IPS DF 6.9 (cell line): ENCODE measurements around the gene SIPA1L2.

ENCODE experiments used
- DNase-seq: peaks from one replicate; pipeline ENCODE4 v3.0.0-alpha.2; 2013; ENCODE audit warnings: low read depth, low spot score
- H3K27ac ChIP-seq: one replicate; pipeline ENCODE4 v1.5.1; 2013; ENCODE audit warnings: low read length, control low read depth
- H3K27me3 ChIP-seq: 2 replicates; pipeline ENCODE4 v1.6.1; 2013; ENCODE audit warnings: mild to moderate bottlenecking, low read length; ENCODE audit not compliant: control insufficient read depth, insufficient read depth
- H3K36me3 ChIP-seq: 2 replicates; pipeline ENCODE4 v1.6.1; 2013; ENCODE audit warnings: low read length; ENCODE audit not compliant: control insufficient read depth, insufficient read depth
- H3K4me1 ChIP-seq: 2 replicates; pipeline ENCODE4 v1.6.1; 2013; ENCODE audit warnings: low read length; ENCODE audit not compliant: control insufficient read depth, insufficient read depth
- H3K4me3 ChIP-seq: 2 replicates; pipeline ENCODE4 v1.5.1; 2013; ENCODE audit warnings: mild to moderate bottlenecking, low read length
- H3K9me3 ChIP-seq: 2 replicates; pipeline ENCODE4 v1.6.1; 2013; ENCODE audit warnings: low read length, inconsistent platforms; ENCODE audit not compliant: control insufficient read depth, insufficient read depth
- WGBS: extraction: QIAGEN DNeasy Blood & Tissue Kit; methylation state at CpG from one replicate; pipeline ENCODE4 v1.1.7; 2013; ENCODE audit warnings: mixed read lengths, missing lambda C conversion rate; ENCODE audit not compliant: insufficient read length, insufficient coverage; 5-methylcytosine and 5-hydroxymethylcytosine counted together

SIPA1L2 gene

GRCh38 chr1:232627645-232628334 is 2.1 kb downstream of the SIPA1L2 start:
- H3K4me1 ChIP-seq = no peaks in the 10 kb centered on the region; the same call in 1 of the 2 replicates
- DNase-seq = no peak
- H3K36me3 ChIP-seq = no peaks in the 10 kb centered on the region
- WGBS = no CpG with 5 or more reads among the region's 4 CpGs
- no peak overlapping the region for H3K27ac ChIP-seq
- no peak overlapping the region for H3K4me3 ChIP-seq
- no peaks in the 10 kb centered on the region for H3K9me3 ChIP-seq
- peaks cover 7% of the 10 kb centered on the region for H3K27me3 ChIP-seq

GRCh38 chr1:232627171-232627570 is 2.8 kb downstream of the SIPA1L2 start:
- Histone ChIP-seq H3K9me3 (no peaks in the 10 kb centered on the region), H3K36me3 (no peaks in the 10 kb centered on the region), H3K27me3 (peaks cover 7% of the 10 kb centered on the region), H3K4me1 (no peaks in the 10 kb centered on the region; the same call in 1 of the 2 replicates), H3K27ac (no peak overlapping the region), H3K4me3 (no peak overlapping the region)
- no CpG with 5 or more reads among the region's 4 CpGs for WGBS
- no peak for DNase-seq

GRCh38 chr1:232626452-232626851 is 3.5 kb downstream of the SIPA1L2 start:
- H3K4me3 ChIP-seq = no peak overlapping the region
- H3K27ac ChIP-seq = no peak overlapping the region
- no peaks in the 10 kb centered on the region; the same call in none of the 2 replicates for H3K4me1 ChIP-seq
- no peak for DNase-seq
- no peaks in the 10 kb centered on the region for H3K9me3 ChIP-seq
- H3K36me3 ChIP-seq = no peaks in the 10 kb centered on the region
- WGBS = no CpG with 5 or more reads among the region's 2 CpGs
- H3K27me3 ChIP-seq = peaks cover 7% of the 10 kb centered on the region

- Histone ChIP-seq H3K27me3 (peaks cover 4% of the 10 kb centered on the region), H3K4me1 (peaks cover 1% of the 10 kb centered on the region), H3K4me3 (no peak overlapping the region), H3K27ac (no peak overlapping the region), H3K9me3 (no peaks in the 10 kb centered on the region), H3K36me3 (no peaks in the 10 kb centered on the region)
- no CpG with 5 or more reads among the region's 11 CpGs for WGBS
- DNase-seq = no peak
These were observed 4.5 kb downstream of the SIPA1L2 start for GRCh38 chr1:232625319-232625868.

DNA sequence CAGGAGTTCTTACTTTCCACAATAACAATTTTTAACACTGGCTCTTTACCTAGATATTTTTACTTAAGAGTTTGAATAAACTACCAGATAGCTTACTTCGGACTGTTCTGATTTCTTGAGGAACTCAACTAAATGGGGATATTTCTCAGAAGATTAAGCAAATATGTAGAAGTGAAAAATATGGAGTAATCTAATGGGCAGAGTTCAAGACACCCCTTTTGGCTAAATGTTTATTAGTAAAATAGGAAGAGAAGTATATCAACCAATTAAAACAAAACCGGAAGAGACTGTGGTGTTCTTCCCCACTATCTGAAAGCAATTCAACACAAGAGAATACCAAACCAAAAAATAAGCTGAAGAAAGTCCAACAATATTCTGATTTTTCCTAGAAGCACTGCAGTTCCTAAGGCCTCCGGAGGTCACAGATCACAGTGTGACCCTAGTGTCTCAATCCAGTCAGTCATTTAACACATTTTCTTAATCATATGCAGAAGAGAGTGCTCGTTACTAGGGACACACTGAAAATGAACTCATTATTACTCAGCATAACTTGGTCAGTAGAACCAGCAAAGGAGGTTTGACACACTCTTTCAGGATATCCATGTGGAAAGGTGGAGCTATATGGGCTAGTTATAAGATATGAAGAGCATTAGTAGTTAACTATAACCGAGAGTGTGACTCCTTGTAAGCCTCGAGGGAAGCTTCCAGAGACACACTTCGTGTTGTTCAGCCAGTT is 5.2 kb downstream of the SIPA1L2 start:
- no peak overlapping the region for H3K27ac ChIP-seq
- no peaks in the 10 kb centered on the region for H3K36me3 ChIP-seq
- no peaks in the 10 kb centered on the region for H3K9me3 ChIP-seq
- H3K4me1 ChIP-seq = peaks cover 3% of the 10 kb centered on the region
- peaks cover 4% of the 10 kb centered on the region for H3K27me3 ChIP-seq
- H3K4me3 ChIP-seq = no peak overlapping the region
- no peak for DNase-seq
- WGBS = no CpG with 5 or more reads among the region's 7 CpGs

GRCh38 chr1:232622981-232623380 is 7.0 kb downstream of the SIPA1L2 start:
- Histone ChIP-seq H3K36me3 (no peaks in the 10 kb centered on the region), H3K27ac (no peak overlapping the region), H3K4me3 (no peak overlapping the region), H3K9me3 (no peaks in the 10 kb centered on the region), H3K27me3 (no peaks in the 10 kb centered on the region), H3K4me1 (peaks cover 3% of the 10 kb centered on the region)
- no peak for DNase-seq
- no CpG with 5 or more reads among the region's 8 CpGs for WGBS

GRCh38 chr1:232622378-232622777 is 7.6 kb downstream of the SIPA1L2 start:
- Histone ChIP-seq H3K36me3 (no peaks in the 10 kb centered on the region), H3K27me3 (no peaks in the 10 kb centered on the region), H3K4me1 (peaks cover 3% of the 10 kb centered on the region), H3K4me3 (no peak overlapping the region), H3K9me3 (no peaks in the 10 kb centered on the region), H3K27ac (no peak overlapping the region)
- no peak for DNase-seq
- no CpG with 5 or more reads among the region's 2 CpGs for WGBS

DNA sequence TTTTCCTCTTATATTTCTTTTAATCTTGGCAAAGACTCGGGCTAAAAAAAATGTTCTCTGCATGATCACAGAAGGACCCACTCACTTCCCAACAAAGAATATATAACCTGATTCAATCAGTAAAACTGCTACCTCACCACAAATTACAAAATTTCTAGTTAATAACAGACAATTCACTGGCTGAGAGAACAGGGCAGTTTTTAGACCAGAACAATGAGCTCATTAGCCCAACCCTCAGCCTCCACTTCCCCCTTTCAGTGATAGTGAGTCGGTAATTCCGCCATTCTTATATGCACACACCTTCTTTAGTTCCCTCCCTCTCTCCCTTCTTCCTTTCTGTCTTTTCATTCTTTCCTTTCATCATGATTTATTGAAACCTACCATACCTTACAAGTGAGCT is 8.9 kb downstream of the SIPA1L2 start:
- WGBS = no CpG with 5 or more reads among the region's 3 CpGs
- Histone ChIP-seq H3K9me3 (no peaks in the 10 kb centered on the region), H3K4me3 (no peak overlapping the region), H3K27ac (no peak overlapping the region), H3K27me3 (no peaks in the 10 kb centered on the region), H3K4me1 (peaks cover 3% of the 10 kb centered on the region), H3K36me3 (no peaks in the 10 kb centered on the region)
- DNase-seq = no peak

DNA sequence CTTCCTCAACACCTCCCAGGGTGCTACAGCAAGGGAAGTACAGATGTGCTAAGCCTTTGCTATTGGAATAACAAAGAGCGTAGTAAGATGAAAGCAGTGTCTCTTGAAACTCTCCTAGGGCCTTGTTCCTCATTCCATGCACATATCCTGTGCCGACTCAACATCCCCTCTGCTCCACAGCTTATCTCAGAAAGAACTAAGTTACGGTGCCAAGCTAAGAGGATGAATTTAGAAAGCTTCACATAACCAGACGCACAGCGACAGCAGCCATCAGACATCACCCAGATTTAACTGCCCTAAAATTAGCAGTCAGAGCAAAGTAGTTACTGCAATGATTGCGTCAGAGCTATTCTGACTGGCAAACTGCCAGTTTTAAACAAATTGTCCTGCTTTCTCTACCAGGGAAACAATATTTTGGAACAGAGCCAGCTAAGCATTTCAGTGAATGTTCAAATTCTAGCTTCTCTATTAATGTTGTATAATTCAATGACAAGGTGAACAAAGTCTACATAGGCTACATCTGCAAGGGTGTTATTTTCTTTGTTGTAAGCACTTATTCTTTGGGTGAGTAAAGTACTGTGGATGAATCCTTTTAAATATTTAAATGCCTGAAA is 9.5 kb downstream of the SIPA1L2 start:
- Histone ChIP-seq H3K4me3 (no peak overlapping the region), H3K4me1 (peaks cover 3% of the 10 kb centered on the region), H3K9me3 (no peaks in the 10 kb centered on the region), H3K27ac (no peak overlapping the region), H3K27me3 (no peaks in the 10 kb centered on the region), H3K36me3 (no peaks in the 10 kb centered on the region)
- DNase-seq = no peak
- no CpG with 5 or more reads among the region's 6 CpGs for WGBS

DNA sequence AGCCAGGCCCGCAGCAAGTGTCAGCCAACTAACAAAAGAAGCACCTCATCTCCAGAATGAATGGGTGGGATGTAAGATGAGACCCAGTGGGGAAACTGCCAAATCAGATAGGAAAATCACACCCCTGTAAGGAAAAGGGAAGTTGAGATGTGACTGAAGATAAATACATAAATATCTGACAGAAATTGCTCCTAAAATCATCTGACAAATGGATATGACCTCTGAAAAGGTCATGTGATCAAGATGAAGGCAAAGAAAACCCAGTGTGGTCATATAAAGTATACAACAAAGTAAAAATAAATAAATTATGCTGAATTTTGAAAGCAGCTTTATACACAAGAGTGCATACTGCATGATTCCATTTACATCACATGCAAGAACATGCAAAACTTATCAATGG is 12.7 kb downstream of the SIPA1L2 start:
- no peak for DNase-seq
- H3K9me3 ChIP-seq = no peaks in the 10 kb centered on the region
- whole genome bisulfite sequencing = no CpG with 5 or more reads among the region's 1 CpG
- peaks cover 3% of the 10 kb centered on the region for H3K4me1 ChIP-seq
- no peaks in the 10 kb centered on the region for H3K36me3 ChIP-seq
- H3K27ac ChIP-seq = no peak overlapping the region
- H3K4me3 ChIP-seq = no peak overlapping the region
- no peaks in the 10 kb centered on the region for H3K27me3 ChIP-seq
